K562 (cell line): ENCODE measurements around the gene F12. TPM values are rescaled to one million over a fixed set of nuclear protein-coding genes. Genes with fewer than 3 reads are reported as not detected.

ENCODE experiments used
- ARID1B ChIP-seq: fragments of 450-650 bp; IDR thresholded peaks from 2 replicates; pipeline ENCODE4 v1.6.1; 2016; ENCODE audit warnings: antibody characterized with exemption, mild to moderate bottlenecking, inconsistent platforms
- BACH1 ChIP-seq: fragments of 200-800 bp; sonication (Bioruptor generic); IDR thresholded peaks from 2 replicates; pipeline ENCODE4 v1.6.1; 2016; ENCODE audit warnings: missing genetic modification characterization, missing compliant biosample characterization
- BRD9 ChIP-seq: fragments of 450-650 bp; IDR thresholded peaks from 2 replicates; pipeline ENCODE4 v1.6.1; 2018; ENCODE audit warnings: low read depth; ENCODE audit not compliant: partially characterized antibody
- CBX8 ChIP-seq: fragments of 200-600 bp; sonication (generic); IDR thresholded peaks from 2 replicates; pipeline ENCODE4 v1.6.1; 2012; ENCODE audit warnings: borderline replicate concordance, mixed run types, low read depth, mild to moderate bottlenecking, moderate library complexity, mixed read lengths, low read length, control low read depth, inconsistent platforms; ENCODE audit not compliant: poor library complexity, severe bottlenecking; ENCODE audit errors: extremely low read depth
- CEBPB ChIP-seq: fragments of 450-650 bp; IDR thresholded peaks from 2 replicates; pipeline ENCODE4 v1.6.1; 2016; ENCODE audit warnings: missing genetic modification characterization, missing compliant biosample characterization
- E2F3 ChIP-seq: fragments of 250-450 bp; sonication (Bioruptor Pico); IDR thresholded peaks from 2 replicates; pipeline ENCODE4 v1.4.0; 2020; ENCODE audit warnings: mild to moderate bottlenecking
- EGR1 ChIP-seq: fragments of 450-650 bp; conservative IDR thresholded peaks from 2 replicates; pipeline ENCODE4 v1.6.1; 2017; ENCODE audit warnings: mild to moderate bottlenecking
- EZH2 ChIP-seq: IDR thresholded peaks from 2 replicates; pipeline ENCODE4 v1.6.1; 2012; ENCODE audit warnings: low read depth, mild to moderate bottlenecking, inconsistent platforms, low read length, borderline replicate concordance
- FOXJ3 ChIP-seq: sonication (generic); formaldehyde crosslinking; IDR thresholded peaks from 2 replicates; pipeline ENCODE4 v1.4.0; 2020; ENCODE audit warnings: mild to moderate bottlenecking, missing genetic modification reagents
- GTF3C2 ChIP-seq: IDR thresholded peaks from 3 replicates; pipeline ENCODE4 v1.6.1; 2011; ENCODE audit warnings: borderline replicate concordance, mild to moderate bottlenecking, moderate library complexity; ENCODE audit not compliant: insufficient read length; ENCODE audit errors: extremely low read depth
- HNRNPH1 ChIP-seq: fragments of 200-400 bp; formaldehyde crosslinking; optimal IDR thresholded peaks from 2 replicates; pipeline ENCODE3; 2017; ENCODE audit warnings: low read depth, mild to moderate bottlenecking, low read length, moderate library complexity
- MTA2 ChIP-seq: fragments of 450-650 bp; IDR thresholded peaks from 2 replicates; pipeline ENCODE4 v1.6.1; 2016; ENCODE audit warnings: low read depth
- POLR2A ChIP-seq: fragments of 450-650 bp; conservative IDR thresholded peaks from 2 replicates; pipeline ENCODE4 v1.6.1; 2016
- RB1 ChIP-seq: fragments of 450-650 bp; IDR thresholded peaks from 2 replicates; pipeline ENCODE4 v1.6.1; 2017; ENCODE audit warnings: low read depth, mild to moderate bottlenecking
- RUNX1 ChIP-seq: sonication (generic); IDR thresholded peaks from 2 replicates; pipeline ENCODE4 v1.6.1; 2016; ENCODE audit warnings: antibody characterized with exemption, low read depth
- SETDB1 ChIP-seq: IDR thresholded peaks from one replicate; pipeline ENCODE4 v1.6.1; 2012; ENCODE audit warnings: low read length, control low read depth, inconsistent platforms
- WHSC1 ChIP-seq: IDR thresholded peaks from one replicate; pipeline ENCODE4 v1.6.1; 2012; ENCODE audit warnings: low read length, control low read depth, inconsistent platforms
- ZBTB26 ChIP-seq: fragments of 450-650 bp; formaldehyde crosslinking; IDR thresholded peaks from 2 replicates; pipeline ENCODE4 v1.4.0; 2022; ENCODE audit warnings: missing genetic modification characterization
- ZNF3 ChIP-seq: fragments of 250-450 bp; sonication (Bioruptor Pico); IDR thresholded peaks from 2 replicates; pipeline ENCODE4 v1.5.0; 2021; ENCODE audit warnings: mild to moderate bottlenecking, moderate library complexity
- ZNF41 ChIP-seq: fragments of 250-450 bp; sonication (Bioruptor Pico); conservative IDR thresholded peaks from 2 replicates; pipeline ENCODE4 v1.4.0; 2020; ENCODE audit warnings: mild to moderate bottlenecking
- ZNF655 ChIP-seq: fragments of 250-450 bp; sonication (Bioruptor Pico); IDR thresholded peaks from 2 replicates; pipeline ENCODE4 v1.5.0; 2021
- polyA plus RNA-seq, 8 experiments: library from polyadenylated mRNA; depleted of rRNA in 4 of 8; stranded (reverse) in 5 of 8; unstranded in 3 of 8; fragments of >200 nt; fragmentation: Nextera tagmentation in 2 of 8; fragmentation: Illumina TruSeq in 1 of 8; extraction: Ambion mirVana in 2 of 8; extraction: Trizol in 1 of 8; gene quantifications; 2 replicates each; pipeline versions ENCODE4 v1.2.1 to v1.2.3, GENCODE V29; 2011 to 2014; ENCODE audit warnings: inconsistent platforms in 1 of 8, missing spikeins in 1 of 8
- total RNA-seq, 7 experiments: library from RNA; depleted of rRNA in 6 of 7; stranded (reverse); fragments of >200 nt in 6 of 7; fragmentation: Illumina TruSeq in 2 of 7; extraction: Trizol in 2 of 7; gene quantifications; 2 replicates each; pipeline versions ENCODE4 v1.2.1 to v1.2.3, GENCODE V29; 2011 to 2021; ENCODE audit warnings: low replicate concordance in 1 of 7
- TF ChIP-seq, protein P1 (sequence below): sonication (generic); formaldehyde crosslinking; IDR thresholded peaks from 2 replicates; pipeline ENCODE4 v1.9.0; 2022; ENCODE audit warnings: mild to moderate bottlenecking, missing genetic modification reagents
- TF ChIP-seq, protein P2 (sequence below): sonication (generic); formaldehyde crosslinking; IDR thresholded peaks from 2 replicates; pipeline ENCODE4 v1.8.1; 2023; ENCODE audit warnings: mild to moderate bottlenecking, missing genetic modification reagents, moderate library complexity

Gene F12
- total and polyA plus RNA-seq, 9 of the 15 experiments (the other 6 are each of a cell fraction or from before 2014, with no cell fraction given) = 0.59 to 18.3 (median 3.6) TPM

- TF ChIP-seq CBX8 = no peak
- no peak for TF ChIP-seq BRD9
- TF ChIP-seq ARID1B = 0 out of 2 replicates have a peak, but pooled peaks have one; percentile 10
- no peak for TF ChIP-seq BACH1 (tag)
- TF ChIP-seq, protein P1, sequence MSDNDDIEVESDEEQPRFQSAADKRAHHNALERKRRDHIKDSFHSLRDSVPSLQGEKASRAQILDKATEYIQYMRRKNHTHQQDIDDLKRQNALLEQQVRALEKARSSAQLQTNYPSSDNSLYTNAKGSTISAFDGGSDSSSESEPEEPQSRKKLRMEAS (CRISPR knock-in tag) = peak; percentile 93
- 0 out of 2 replicates have a peak, but pooled peaks have one; percentile 7 for TF ChIP-seq EGR1
- TF ChIP-seq ZBTB26 (CRISPR knock-in tag) = no peak
- TF ChIP-seq WHSC1 = no peak
- TF ChIP-seq FOXJ3 (CRISPR knock-in tag) = no peak
- TF ChIP-seq RB1 = peak; percentile 93
- TF ChIP-seq MTA2 = no peak
- TF ChIP-seq ZNF3 (CRISPR knock-in tag) = no peak
- TF ChIP-seq, protein P2, sequence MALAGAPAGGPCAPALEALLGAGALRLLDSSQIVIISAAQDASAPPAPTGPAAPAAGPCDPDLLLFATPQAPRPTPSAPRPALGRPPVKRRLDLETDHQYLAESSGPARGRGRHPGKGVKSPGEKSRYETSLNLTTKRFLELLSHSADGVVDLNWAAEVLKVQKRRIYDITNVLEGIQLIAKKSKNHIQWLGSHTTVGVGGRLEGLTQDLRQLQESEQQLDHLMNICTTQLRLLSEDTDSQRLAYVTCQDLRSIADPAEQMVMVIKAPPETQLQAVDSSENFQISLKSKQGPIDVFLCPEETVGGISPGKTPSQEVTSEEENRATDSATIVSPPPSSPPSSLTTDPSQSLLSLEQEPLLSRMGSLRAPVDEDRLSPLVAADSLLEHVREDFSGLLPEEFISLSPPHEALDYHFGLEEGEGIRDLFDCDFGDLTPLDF = no peak
- TF ChIP-seq EZH2 = no peak
- no peak for TF ChIP-seq ZNF41 (CRISPR knock-in tag)
- no peak for TF ChIP-seq CEBPB (tag)
- no peak for TF ChIP-seq RUNX1
- no peak for TF ChIP-seq POLR2A
- no peak for TF ChIP-seq HNRNPH1
- no peak for TF ChIP-seq E2F3
- no peak for TF ChIP-seq GTF3C2
- no peak for TF ChIP-seq ZNF655 (CRISPR knock-in tag)
- no peak for TF ChIP-seq SETDB1
Measured at GRCh38 chr5:177370488-177371119, 38.8 kb downstream of the F12 start (continued).
